HEK293 (cell line): Measurements from ENCODE around the gene NAT16.

Experiments
- EGR2 ChIP-seq: fragments of 450-650 bp; formaldehyde crosslinking; IDR thresholded peaks from 2 replicates; pipeline ENCODE4 v1.5.1; 2016; ENCODE audit warnings: low read depth, missing biosample characterization, missing genetic modification characterization
- GLI2 ChIP-seq: fragments of 450-650 bp; formaldehyde crosslinking; IDR thresholded peaks from 2 replicates; pipeline ENCODE4; 2017; ENCODE audit warnings: missing biosample characterization, missing genetic modification characterization, low read depth, borderline replicate concordance
- HOXD13 ChIP-seq: sonication (generic); formaldehyde crosslinking; IDR thresholded peaks from 2 replicates; pipeline ENCODE4 v1.8.0; 2022; ENCODE audit warnings: missing genetic modification reagents, borderline replicate concordance
- KLF7 ChIP-seq: fragments of 450-650 bp; formaldehyde crosslinking; IDR thresholded peaks from 2 replicates; pipeline ENCODE4 v1.5.1; 2016; ENCODE audit warnings: missing biosample characterization, missing genetic modification characterization, borderline replicate concordance
- MYNN ChIP-seq: fragments of 450-650 bp; formaldehyde crosslinking; IDR thresholded peaks from 2 replicates; pipeline ENCODE4 v1.5.1; 2016; ENCODE audit warnings: missing biosample characterization, missing genetic modification characterization, borderline replicate concordance
- OSR2 ChIP-seq: fragments of 450-650 bp; formaldehyde crosslinking; IDR thresholded peaks from 2 replicates; pipeline ENCODE4 v1.5.1; 2016; ENCODE audit warnings: missing biosample characterization, missing genetic modification characterization
- RBAK ChIP-seq: fragments of 450-650 bp; formaldehyde crosslinking; IDR thresholded peaks from 2 replicates; pipeline ENCODE4 v1.5.1; 2016; ENCODE audit warnings: missing biosample characterization, missing genetic modification characterization
- SETDB1 ChIP-seq: IDR thresholded peaks from one replicate; pipeline ENCODE4 v1.6.1; 2017; ENCODE audit warnings: mild to moderate bottlenecking, low read length, moderate library complexity, mixed read lengths; ENCODE audit not compliant: insufficient read length
- TCF7L2 ChIP-seq: IDR thresholded peaks from 2 replicates; pipeline ENCODE4 v1.6.1; 2011; ENCODE audit warnings: low read depth, mild to moderate bottlenecking, inconsistent platforms, low read length, moderate library complexity, borderline replicate concordance
- TRIM28 ChIP-seq: IDR thresholded peaks from 2 replicates; pipeline ENCODE4 v1.6.1; 2011; ENCODE audit warnings: low read length, control low read depth, borderline replicate concordance
- WT1 ChIP-seq: fragments of 450-650 bp; formaldehyde crosslinking; IDR thresholded peaks from 2 replicates; pipeline ENCODE4 v1.5.1; 2016; ENCODE audit warnings: missing biosample characterization, missing genetic modification characterization
- ZBTB1 ChIP-seq: fragments of 450-650 bp; formaldehyde crosslinking; IDR thresholded peaks from 2 replicates; pipeline ENCODE4 v1.5.1; 2016; ENCODE audit warnings: missing biosample characterization, missing genetic modification characterization
- ZBTB10 ChIP-seq: fragments of 450-650 bp; formaldehyde crosslinking; IDR thresholded peaks from 2 replicates; pipeline ENCODE4 v1.5.1; 2016; ENCODE audit warnings: missing biosample characterization, missing genetic modification characterization
- ZBTB20 ChIP-seq: fragments of 450-650 bp; formaldehyde crosslinking; IDR thresholded peaks from 2 replicates; pipeline ENCODE4 v1.5.1; 2016; ENCODE audit warnings: missing biosample characterization, missing genetic modification characterization
- ZEB2 ChIP-seq: fragments of 450-650 bp; formaldehyde crosslinking; IDR thresholded peaks from 2 replicates; pipeline ENCODE4 v1.5.1; 2016; ENCODE audit warnings: missing biosample characterization, missing genetic modification characterization
- ZIC2 ChIP-seq: fragments of 450-650 bp; formaldehyde crosslinking; IDR thresholded peaks from 2 replicates; pipeline ENCODE4 v1.5.1; 2016; ENCODE audit warnings: missing biosample characterization, missing genetic modification characterization
- ZNF10 ChIP-seq: fragments of 450-650 bp; formaldehyde crosslinking; IDR thresholded peaks from 2 replicates; pipeline ENCODE4 v1.5.1; 2017; ENCODE audit warnings: missing biosample characterization, missing genetic modification characterization
- ZNF155 ChIP-seq: fragments of 450-650 bp; formaldehyde crosslinking; IDR thresholded peaks from 2 replicates; pipeline ENCODE4 v1.5.1; 2016; ENCODE audit warnings: missing biosample characterization, missing genetic modification characterization
- ZNF16 ChIP-seq: fragments of 450-650 bp; formaldehyde crosslinking; IDR thresholded peaks from 2 replicates; pipeline ENCODE4 v1.5.1; 2016; ENCODE audit warnings: low read depth, missing biosample characterization, missing genetic modification characterization
- ZNF169 ChIP-seq: fragments of 450-650 bp; formaldehyde crosslinking; IDR thresholded peaks from 2 replicates; pipeline ENCODE4 v1.5.1; 2016; ENCODE audit warnings: missing biosample characterization, missing genetic modification characterization
- ZNF366 ChIP-seq: fragments of 450-650 bp; formaldehyde crosslinking; conservative IDR thresholded peaks from 2 replicates; pipeline ENCODE4 v1.5.1; 2016; ENCODE audit warnings: missing biosample characterization, missing genetic modification characterization
- ZNF391 ChIP-seq: fragments of 450-650 bp; formaldehyde crosslinking; IDR thresholded peaks from 2 replicates; pipeline ENCODE4 v1.5.1; 2016; ENCODE audit warnings: low read depth, missing biosample characterization, missing genetic modification characterization, borderline replicate concordance
- ZNF404 ChIP-seq: fragments of 450-650 bp; formaldehyde crosslinking; IDR thresholded peaks from 2 replicates; pipeline ENCODE4 v1.5.1; 2017; ENCODE audit warnings: missing biosample characterization, missing genetic modification characterization
- ZNF530 ChIP-seq: fragments of 450-650 bp; formaldehyde crosslinking; IDR thresholded peaks from 2 replicates; pipeline ENCODE4 v1.5.1; 2016; ENCODE audit warnings: low read depth, missing biosample characterization, missing genetic modification characterization
- ZNF571 ChIP-seq: fragments of 450-650 bp; formaldehyde crosslinking; IDR thresholded peaks from 2 replicates; pipeline ENCODE4 v1.5.0; 2017; ENCODE audit warnings: missing biosample characterization, missing genetic modification characterization
- ZNF596 ChIP-seq: fragments of 450-650 bp; IDR thresholded peaks from 2 replicates; pipeline ENCODE4 v1.5.0; 2018; ENCODE audit warnings: missing biosample characterization, mild to moderate bottlenecking, missing genetic modification characterization, moderate library complexity
- ZNF624 ChIP-seq: fragments of 450-650 bp; formaldehyde crosslinking; IDR thresholded peaks from 2 replicates; pipeline ENCODE4 v1.5.1; 2017; ENCODE audit warnings: missing biosample characterization, missing genetic modification characterization
- ZNF654 ChIP-seq: fragments of 450-650 bp; formaldehyde crosslinking; IDR thresholded peaks from 2 replicates; pipeline ENCODE4 v1.5.1; 2016; ENCODE audit warnings: low read depth, missing biosample characterization, missing genetic modification characterization
- ZNF791 ChIP-seq: fragments of 450-650 bp; formaldehyde crosslinking; IDR thresholded peaks from 2 replicates; pipeline ENCODE4 v1.5.1; 2016; ENCODE audit warnings: missing biosample characterization, missing genetic modification characterization
- ZSCAN16 ChIP-seq: fragments of 450-650 bp; formaldehyde crosslinking; IDR thresholded peaks from 2 replicates; pipeline ENCODE4 v1.5.1; 2016; ENCODE audit warnings: missing biosample characterization, missing genetic modification characterization
- ZSCAN30 ChIP-seq: fragments of 450-650 bp; IDR thresholded peaks from 2 replicates; pipeline ENCODE4 v1.5.1; 2018; ENCODE audit warnings: missing biosample characterization, mild to moderate bottlenecking, missing genetic modification characterization, moderate library complexity
- ZXDB ChIP-seq: fragments of 450-650 bp; formaldehyde crosslinking; IDR thresholded peaks from 2 replicates; pipeline ENCODE4 v1.5.1; 2016; ENCODE audit warnings: missing biosample characterization, missing genetic modification characterization
- TF ChIP-seq, protein P1 (sequence below): fragments of 450-650 bp; formaldehyde crosslinking; IDR thresholded peaks from 2 replicates; pipeline ENCODE4 v1.5.1; 2016; ENCODE audit warnings: missing biosample characterization, missing genetic modification characterization
- TF ChIP-seq, protein P2 (sequence below): fragments of 450-650 bp; formaldehyde crosslinking; IDR thresholded peaks from 2 replicates; pipeline ENCODE4 v1.5.1; 2017; ENCODE audit warnings: missing biosample characterization, missing genetic modification characterization
- TF ChIP-seq, protein P3 (sequence below): fragments of 450-650 bp; formaldehyde crosslinking; IDR thresholded peaks from 2 replicates; pipeline ENCODE4 v1.5.1; 2017; ENCODE audit warnings: missing biosample characterization, missing genetic modification characterization

Gene NAT16

GRCh38 chr7:101172854-101173751, 7.0 kb downstream of the NAT16 start (continued):
- TF ChIP-seq WT1 (tag by site-specific recombination) (no peak), ZNF10 (tag by site-specific recombination) (no peak; the same call in 1 of the 2 replicates), TRIM28 (no peak), ZNF571 (tag by site-specific recombination) (no peak), OSR2 (tag by site-specific recombination) (no peak), ZBTB10 (peak; percentile 81), ZXDB (tag by site-specific recombination) (peak; percentile 82), MYNN (tag by site-specific recombination) (no peak), SETDB1 (no peak), EGR2 (tag by site-specific recombination) (peak; percentile 53), ZNF155 (tag by site-specific recombination) (no peak), RBAK (no peak), ZNF169 (tag by site-specific recombination) (no peak), ZNF391 (tag by site-specific recombination) (0 out of 2 replicates have a peak, but pooled peaks have one; percentile 27), ZSCAN30 (no peak), ZBTB1 (tag by site-specific recombination) (no peak), KLF7 (tag by site-specific recombination) (peak; percentile 54; the same call in 1 of the 2 replicates), ZBTB20 (tag by site-specific recombination) (peak; percentile 91), ZSCAN16 (tag by site-specific recombination) (no peak), ZNF624 (tag by site-specific recombination) (no peak), ZNF596 (tag by site-specific recombination) (no peak), GLI2 (tag by site-specific recombination) (no peak), ZIC2 (tag by site-specific recombination) (peak; percentile 94), ZNF791 (no peak), ZNF530 (tag by site-specific recombination) (no peak), ZNF366 (peak; percentile 48), ZEB2 (tag by site-specific recombination) (peak; percentile 80; the same call in 1 of the 2 replicates), ZNF16 (no peak), ZNF404 (no peak), HOXD13 (CRISPR knock-in tag) (no peak), ZNF654 (tag by site-specific recombination) (no peak), TCF7L2 (no peak)
- TF ChIP-seq, protein P1, sequence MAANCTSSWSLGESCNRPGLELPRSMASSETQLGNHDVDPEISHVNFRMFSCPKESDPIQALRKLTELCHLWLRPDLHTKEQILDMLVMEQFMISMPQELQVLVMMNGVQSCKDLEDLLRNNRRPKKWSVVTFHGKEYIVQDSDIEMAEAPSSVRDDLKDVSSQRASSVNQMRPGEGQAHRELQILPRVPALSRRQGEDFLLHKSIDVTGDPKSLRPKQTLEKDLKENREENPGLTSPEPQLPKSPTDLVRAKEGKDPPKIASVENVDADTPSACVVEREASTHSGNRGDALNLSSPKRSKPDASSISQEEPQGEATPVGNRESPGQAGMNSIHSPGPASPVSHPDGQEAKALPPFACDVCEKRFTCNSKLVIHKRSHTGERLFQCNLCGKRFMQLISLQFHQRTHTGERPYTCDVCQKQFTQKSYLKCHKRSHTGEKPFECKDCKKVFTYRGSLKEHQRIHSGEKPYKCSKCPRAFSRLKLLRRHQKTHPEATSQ (tag by site-specific recombination), result no peak
- TF ChIP-seq, protein P2, sequence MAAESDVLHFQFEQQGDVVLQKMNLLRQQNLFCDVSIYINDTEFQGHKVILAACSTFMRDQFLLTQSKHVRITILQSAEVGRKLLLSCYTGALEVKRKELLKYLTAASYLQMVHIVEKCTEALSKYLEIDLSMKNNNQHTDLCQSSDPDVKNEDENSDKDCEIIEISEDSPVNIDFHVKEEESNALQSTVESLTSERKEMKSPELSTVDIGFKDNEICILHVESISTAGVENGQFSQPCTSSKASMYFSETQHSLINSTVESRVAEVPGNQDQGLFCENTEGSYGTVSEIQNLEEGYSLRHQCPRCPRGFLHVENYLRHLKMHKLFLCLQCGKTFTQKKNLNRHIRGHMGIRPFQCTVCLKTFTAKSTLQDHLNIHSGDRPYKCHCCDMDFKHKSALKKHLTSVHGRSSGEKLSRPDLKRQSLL (tag by site-specific recombination), result peak; percentile 51; the same call in 1 of the 2 replicates
- TF ChIP-seq, protein P3, sequence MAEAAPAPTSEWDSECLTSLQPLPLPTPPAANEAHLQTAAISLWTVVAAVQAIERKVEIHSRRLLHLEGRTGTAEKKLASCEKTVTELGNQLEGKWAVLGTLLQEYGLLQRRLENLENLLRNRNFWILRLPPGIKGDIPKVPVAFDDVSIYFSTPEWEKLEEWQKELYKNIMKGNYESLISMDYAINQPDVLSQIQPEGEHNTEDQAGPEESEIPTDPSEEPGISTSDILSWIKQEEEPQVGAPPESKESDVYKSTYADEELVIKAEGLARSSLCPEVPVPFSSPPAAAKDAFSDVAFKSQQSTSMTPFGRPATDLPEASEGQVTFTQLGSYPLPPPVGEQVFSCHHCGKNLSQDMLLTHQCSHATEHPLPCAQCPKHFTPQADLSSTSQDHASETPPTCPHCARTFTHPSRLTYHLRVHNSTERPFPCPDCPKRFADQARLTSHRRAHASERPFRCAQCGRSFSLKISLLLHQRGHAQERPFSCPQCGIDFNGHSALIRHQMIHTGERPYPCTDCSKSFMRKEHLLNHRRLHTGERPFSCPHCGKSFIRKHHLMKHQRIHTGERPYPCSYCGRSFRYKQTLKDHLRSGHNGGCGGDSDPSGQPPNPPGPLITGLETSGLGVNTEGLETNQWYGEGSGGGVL, result peak; percentile 29; the same call in 1 of the 2 replicates
